GM12878 (cell line): Measurements from ENCODE around the gene TNFAIP1. TPM values are rescaled to one million over a fixed set of nuclear protein-coding genes. Genes with fewer than 3 reads are reported as not detected.

Source experiments
- ETV6 ChIP-seq, 2 experiments: fragments of 450-650 bp in 1 of 2; IDR thresholded peaks in 1 of 2; conservative IDR thresholded peaks in 1 of 2; 2 replicates each; pipeline ENCODE4 v1.6.1; 2014; ENCODE audit warnings: antibody characterized with exemption in 1 of 2, borderline replicate concordance in 1 of 2, low read depth in 1 of 2, mild to moderate bottlenecking in 1 of 2, moderate library complexity in 1 of 2
- JUND ChIP-seq: IDR thresholded peaks from 2 replicates; pipeline ENCODE4 v1.6.1; 2012; ENCODE audit warnings: low read depth, mild to moderate bottlenecking, low read length, improper control_type of control experiment, moderate library complexity
- MTA3 ChIP-seq: IDR thresholded peaks from 2 replicates; pipeline ENCODE4 v1.6.1; 2012; ENCODE audit warnings: low read length, inconsistent platforms, borderline replicate concordance
- NBN ChIP-seq: fragments of 450-650 bp; IDR thresholded peaks from 2 replicates; pipeline ENCODE4 v1.6.1; 2016
- NR2F1 ChIP-seq: fragments of 450-650 bp; conservative IDR thresholded peaks from 2 replicates; pipeline ENCODE4 v1.6.1; 2017; ENCODE audit warnings: mild to moderate bottlenecking
- POLR2AphosphoS2 ChIP-seq: IDR thresholded peaks from 2 replicates; pipeline ENCODE4 v1.6.1; 2011; ENCODE audit warnings: low read depth, mild to moderate bottlenecking, low read length, improper control_type of control experiment, moderate library complexity
- RELA ChIP-seq: fragments of 450-650 bp; IDR thresholded peaks from 2 replicates; pipeline ENCODE4 v1.8.0; 2014; ENCODE audit warnings: borderline replicate concordance; ENCODE audit not compliant: partially characterized antibody
- SUPT20H ChIP-seq: IDR thresholded peaks from 2 replicates; pipeline ENCODE4 v1.6.1; 2011; ENCODE audit warnings: low read depth, mild to moderate bottlenecking, low read length, moderate library complexity, borderline replicate concordance; ENCODE audit not compliant: control insufficient read depth
- ZNF274 ChIP-seq: IDR thresholded peaks from one replicate; pipeline ENCODE4 v1.8.0; 2011; ENCODE audit not compliant: insufficient read length, insufficient read depth
- polyA plus RNA-seq, 11 experiments: library from polyadenylated mRNA; depleted of rRNA in 4 of 11; unstranded in 6 of 11; stranded (reverse) in 5 of 11; fragments of >200 nt; fragmentation: Nextera tagmentation in 4 of 11; fragmentation: Illumina TruSeq in 1 of 11; extraction: Ambion mirVana in 4 of 11; extraction: Trizol in 1 of 11; gene quantifications; 1 replicate in 1 of 11; 2 replicates in 10 of 11; pipeline versions ENCODE4 v1.2.1 to v1.2.3, GENCODE V29; 2011 to 2016; ENCODE audit warnings: inconsistent platforms in 2 of 11, missing spikeins in 2 of 11, low read depth in 1 of 11
- total RNA-seq, 4 experiments: library from RNA; depleted of rRNA in 3 of 4; stranded (reverse); fragments of >200 nt in 3 of 4; fragmentation: Illumina TruSeq in 1 of 4; extraction: Trizol in 1 of 4; gene quantifications; 2 replicates each; pipeline versions ENCODE4 v1.2.1 to v1.2.3, GENCODE V29; 2013 to 2021
- TF ChIP-seq, protein P1 (sequence below): fragments of 450-650 bp; IDR thresholded peaks from 2 replicates; pipeline ENCODE4 v1.6.1; 2017; ENCODE audit warnings: mild to moderate bottlenecking, moderate library complexity

TNFAIP1 gene
- total and polyA plus RNA-seq, 10 of the 15 experiments (the other 5 are each of a cell fraction or from before 2014, with no cell fraction given), result 1.8 to 16.9 (median 11.7) TPM

DNA sequence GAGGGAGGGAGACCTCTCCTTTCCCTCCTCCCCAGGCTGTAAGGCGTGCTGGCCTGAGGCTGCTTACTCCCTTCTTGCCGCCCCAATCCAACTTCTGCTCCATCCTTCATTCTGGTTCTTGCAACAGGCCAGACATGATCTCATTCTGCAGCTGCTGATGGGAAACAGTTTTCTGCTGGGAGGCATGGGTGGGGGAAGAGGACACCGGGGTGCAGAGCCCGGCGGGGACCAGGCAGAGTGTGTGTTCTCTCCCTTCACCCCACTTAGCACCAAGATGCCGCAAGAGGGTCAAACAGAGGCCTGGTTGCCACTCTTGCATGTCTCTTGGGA, 37.3 kb downstream of the TNFAIP1 start (continued):
- TF ChIP-seq, protein P1, sequence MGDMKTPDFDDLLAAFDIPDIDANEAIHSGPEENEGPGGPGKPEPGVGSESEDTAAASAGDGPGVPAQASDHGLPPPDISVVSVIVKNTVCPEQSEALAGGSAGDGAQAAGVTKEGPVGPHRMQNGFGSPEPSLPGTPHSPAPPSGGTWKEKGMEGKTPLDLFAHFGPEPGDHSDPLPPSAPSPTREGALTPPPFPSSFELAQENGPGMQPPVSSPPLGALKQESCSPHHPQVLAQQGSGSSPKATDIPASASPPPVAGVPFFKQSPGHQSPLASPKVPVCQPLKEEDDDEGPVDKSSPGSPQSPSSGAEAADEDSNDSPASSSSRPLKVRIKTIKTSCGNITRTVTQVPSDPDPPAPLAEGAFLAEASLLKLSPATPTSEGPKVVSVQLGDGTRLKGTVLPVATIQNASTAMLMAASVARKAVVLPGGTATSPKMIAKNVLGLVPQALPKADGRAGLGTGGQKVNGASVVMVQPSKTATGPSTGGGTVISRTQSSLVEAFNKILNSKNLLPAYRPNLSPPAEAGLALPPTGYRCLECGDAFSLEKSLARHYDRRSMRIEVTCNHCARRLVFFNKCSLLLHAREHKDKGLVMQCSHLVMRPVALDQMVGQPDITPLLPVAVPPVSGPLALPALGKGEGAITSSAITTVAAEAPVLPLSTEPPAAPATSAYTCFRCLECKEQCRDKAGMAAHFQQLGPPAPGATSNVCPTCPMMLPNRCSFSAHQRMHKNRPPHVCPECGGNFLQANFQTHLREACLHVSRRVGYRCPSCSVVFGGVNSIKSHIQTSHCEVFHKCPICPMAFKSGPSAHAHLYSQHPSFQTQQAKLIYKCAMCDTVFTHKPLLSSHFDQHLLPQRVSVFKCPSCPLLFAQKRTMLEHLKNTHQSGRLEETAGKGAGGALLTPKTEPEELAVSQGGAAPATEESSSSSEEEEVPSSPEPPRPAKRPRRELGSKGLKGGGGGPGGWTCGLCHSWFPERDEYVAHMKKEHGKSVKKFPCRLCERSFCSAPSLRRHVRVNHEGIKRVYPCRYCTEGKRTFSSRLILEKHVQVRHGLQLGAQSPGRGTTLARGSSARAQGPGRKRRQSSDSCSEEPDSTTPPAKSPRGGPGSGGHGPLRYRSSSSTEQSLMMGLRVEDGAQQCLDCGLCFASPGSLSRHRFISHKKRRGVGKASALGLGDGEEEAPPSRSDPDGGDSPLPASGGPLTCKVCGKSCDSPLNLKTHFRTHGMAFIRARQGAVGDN, result no peak
- TF ChIP-seq JUND (no peak), RELA (no peak), POLR2AphosphoS2 (no peak), ZNF274 (no peak), ETV6 (conservative IDR thresholded peaks at IDR 0.05 in 1 of 2, IDR thresholded peaks at IDR 0.05 in 1 of 2; ENCODE audit: borderline replicate concordance in 1 of 2, low read depth in 1 of 2) (no peak), NBN (no peak), NR2F1 (no peak), MTA3 (no peak), SUPT20H (no peak)
